ENCODE measurements around the gene IGFBPL1.
"Not testable (repeated sequence)": the region's sequence is repeated elsewhere in the genome, so short reads cannot be mapped to it uniquely, and the experiment has no call there.

The IGFBPL1 gene

GRCh38 chr9:38431116-38431515 lies 6.9 kb upstream of the IGFBPL1 start:
- DNase-seq (ENCODE audit: low read depth), result no peak

GRCh38 chr9:38428062-38428461 lies 3.8 kb upstream of the IGFBPL1 start:
- no peak for DNase-seq (ENCODE audit: low read depth)

GRCh38 chr9:38424918-38425317 lies 664 bp upstream of the IGFBPL1 start:
- DNase-seq (ENCODE audit: low read depth), result no peak

GRCh38 chr9:38423273-38423972 lies 831 bp downstream of the IGFBPL1 start:
- no peak for DNase-seq (ENCODE audit: low read depth)

- DNase-seq (ENCODE audit: low read depth), result no peak
Observed at GRCh38 chr9:38422555-38423260, 1.5 kb downstream of the IGFBPL1 start.

- DNase-seq (ENCODE audit: low read depth), result no peak
Observed at GRCh38 chr9:38421498-38422211, 2.6 kb downstream of the IGFBPL1 start.

GRCh38 chr9:38419181-38419580 lies 5.1 kb downstream of the IGFBPL1 start:
- no peak for DNase-seq (ENCODE audit: low read depth)

- no peak for DNase-seq (ENCODE audit: low read depth)
Observed at GRCh38 chr9:38418366-38418765, 5.9 kb downstream of the IGFBPL1 start.

GRCh38 chr9:38417003-38417945 lies 7.0 kb downstream of the IGFBPL1 start:
- DNase-seq (ENCODE audit: low read depth), result no peak

- DNase-seq (ENCODE audit: low read depth), result no peak
Observed at GRCh38 chr9:38416461-38416860, 7.8 kb downstream of the IGFBPL1 start.

- DNase-seq (ENCODE audit: low read depth), result no peak
Observed at GRCh38 chr9:38415856-38416255, 8.4 kb downstream of the IGFBPL1 start.

GRCh38 chr9:38414040-38414723 lies 10.1 kb downstream of the IGFBPL1 start:
- no peak for DNase-seq (ENCODE audit: low read depth)

- no peak for DNase-seq (ENCODE audit: low read depth)
Observed at GRCh38 chr9:38413283-38413682, 11.0 kb downstream of the IGFBPL1 start.

- DNase-seq (ENCODE audit: low read depth), result no peak
Observed at GRCh38 chr9:38412751-38413150, 11.5 kb downstream of the IGFBPL1 start.

- DNase-seq (ENCODE audit: low read depth), result no peak
Observed at GRCh38 chr9:38408719-38409118, 15.5 kb downstream of the IGFBPL1 start.

- DNase-seq (ENCODE audit: low read depth), result no peak
Observed at GRCh38 chr9:38406476-38407186, 17.6 kb downstream of the IGFBPL1 start.

GRCh38 chr9:38405785-38406184 lies 18.5 kb downstream of the IGFBPL1 start:
- DNase-seq (ENCODE audit: low read depth), result no peak

- DNase-seq (ENCODE audit: low read depth), result no peak
Observed at GRCh38 chr9:38404314-38404713, 19.9 kb downstream of the IGFBPL1 start.

- no peak for DNase-seq (ENCODE audit: low read depth)
Observed at GRCh38 chr9:38401994-38402393, 22.3 kb downstream of the IGFBPL1 start.

- DNase-seq (ENCODE audit: low read depth), result not testable (repeated sequence)
Observed at GRCh38 chr9:38399191-38399590, 25.1 kb downstream of the IGFBPL1 start.

- no peak for DNase-seq (ENCODE audit: low read depth)
Observed at GRCh38 chr9:38396371-38396671, 27.9 kb downstream of the IGFBPL1 start.

Data from T follicular helper cell (primary cell).